Measurements from ENCODE around the gene ATF7.

DNA sequence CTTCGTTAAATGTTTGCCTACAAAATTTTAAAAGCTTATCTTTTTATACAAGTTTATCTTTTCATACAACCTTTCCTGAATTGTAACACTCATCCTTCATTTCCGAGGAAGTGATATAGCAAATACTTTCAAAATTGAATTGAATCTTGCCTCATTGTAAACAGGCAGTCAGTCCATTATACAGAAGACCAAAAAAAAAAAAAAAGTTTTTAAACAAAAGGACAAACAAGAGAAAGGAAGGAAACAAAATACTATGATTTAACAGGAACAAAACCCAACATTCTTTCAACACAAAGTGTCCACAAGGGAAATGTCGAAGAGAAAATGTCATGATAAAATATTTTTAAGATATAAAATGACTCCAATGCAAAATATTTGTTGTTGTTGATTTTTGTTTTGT is 8.5 kb downstream of the ATF7 start:
- no peak for TF ChIP-seq POLR2A (IDR thresholded peaks at IDR 0.05)
- TF ChIP-seq, protein P1, sequence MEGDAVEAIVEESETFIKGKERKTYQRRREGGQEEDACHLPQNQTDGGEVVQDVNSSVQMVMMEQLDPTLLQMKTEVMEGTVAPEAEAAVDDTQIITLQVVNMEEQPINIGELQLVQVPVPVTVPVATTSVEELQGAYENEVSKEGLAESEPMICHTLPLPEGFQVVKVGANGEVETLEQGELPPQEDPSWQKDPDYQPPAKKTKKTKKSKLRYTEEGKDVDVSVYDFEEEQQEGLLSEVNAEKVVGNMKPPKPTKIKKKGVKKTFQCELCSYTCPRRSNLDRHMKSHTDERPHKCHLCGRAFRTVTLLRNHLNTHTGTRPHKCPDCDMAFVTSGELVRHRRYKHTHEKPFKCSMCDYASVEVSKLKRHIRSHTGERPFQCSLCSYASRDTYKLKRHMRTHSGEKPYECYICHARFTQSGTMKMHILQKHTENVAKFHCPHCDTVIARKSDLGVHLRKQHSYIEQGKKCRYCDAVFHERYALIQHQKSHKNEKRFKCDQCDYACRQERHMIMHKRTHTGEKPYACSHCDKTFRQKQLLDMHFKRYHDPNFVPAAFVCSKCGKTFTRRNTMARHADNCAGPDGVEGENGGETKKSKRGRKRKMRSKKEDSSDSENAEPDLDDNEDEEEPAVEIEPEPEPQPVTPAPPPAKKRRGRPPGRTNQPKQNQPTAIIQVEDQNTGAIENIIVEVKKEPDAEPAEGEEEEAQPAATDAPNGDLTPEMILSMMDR (IDR thresholded peaks at IDR 0.05) = no peak
- no peak for TF ChIP-seq POLR2AphosphoS5 (IDR thresholded peaks at IDR 0.05)
